VCaP (cell line): ENCODE measurements around the gene ENPP4.
A peak's percentile ranks its signal among the peaks of the same experiment; 100 is the strongest.
"Not testable (repeated sequence)": the region's sequence is repeated elsewhere in the genome, so short reads cannot be mapped to it uniquely, and the experiment has no call there.

ENCODE experiments used
- H3K27ac ChIP-seq: fragments of 450-650 bp; 2 replicates; pipeline ENCODE4 v1.5.1; 2017
- TF ChIP-seq, protein P1 (sequence below): fragments of 450-650 bp; conservative IDR thresholded peaks from 2 replicates; pipeline ENCODE4 v1.5.1; 2017; ENCODE audit warnings: mild to moderate bottlenecking, moderate library complexity

ENPP4 gene

GRCh38 chr6:46115634-46116033 lies 14.2 kb upstream of the ENPP4 start:
- no peak overlapping the region for H3K27ac ChIP-seq
- TF ChIP-seq, protein P1, sequence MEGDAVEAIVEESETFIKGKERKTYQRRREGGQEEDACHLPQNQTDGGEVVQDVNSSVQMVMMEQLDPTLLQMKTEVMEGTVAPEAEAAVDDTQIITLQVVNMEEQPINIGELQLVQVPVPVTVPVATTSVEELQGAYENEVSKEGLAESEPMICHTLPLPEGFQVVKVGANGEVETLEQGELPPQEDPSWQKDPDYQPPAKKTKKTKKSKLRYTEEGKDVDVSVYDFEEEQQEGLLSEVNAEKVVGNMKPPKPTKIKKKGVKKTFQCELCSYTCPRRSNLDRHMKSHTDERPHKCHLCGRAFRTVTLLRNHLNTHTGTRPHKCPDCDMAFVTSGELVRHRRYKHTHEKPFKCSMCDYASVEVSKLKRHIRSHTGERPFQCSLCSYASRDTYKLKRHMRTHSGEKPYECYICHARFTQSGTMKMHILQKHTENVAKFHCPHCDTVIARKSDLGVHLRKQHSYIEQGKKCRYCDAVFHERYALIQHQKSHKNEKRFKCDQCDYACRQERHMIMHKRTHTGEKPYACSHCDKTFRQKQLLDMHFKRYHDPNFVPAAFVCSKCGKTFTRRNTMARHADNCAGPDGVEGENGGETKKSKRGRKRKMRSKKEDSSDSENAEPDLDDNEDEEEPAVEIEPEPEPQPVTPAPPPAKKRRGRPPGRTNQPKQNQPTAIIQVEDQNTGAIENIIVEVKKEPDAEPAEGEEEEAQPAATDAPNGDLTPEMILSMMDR, result no peak

DNA sequence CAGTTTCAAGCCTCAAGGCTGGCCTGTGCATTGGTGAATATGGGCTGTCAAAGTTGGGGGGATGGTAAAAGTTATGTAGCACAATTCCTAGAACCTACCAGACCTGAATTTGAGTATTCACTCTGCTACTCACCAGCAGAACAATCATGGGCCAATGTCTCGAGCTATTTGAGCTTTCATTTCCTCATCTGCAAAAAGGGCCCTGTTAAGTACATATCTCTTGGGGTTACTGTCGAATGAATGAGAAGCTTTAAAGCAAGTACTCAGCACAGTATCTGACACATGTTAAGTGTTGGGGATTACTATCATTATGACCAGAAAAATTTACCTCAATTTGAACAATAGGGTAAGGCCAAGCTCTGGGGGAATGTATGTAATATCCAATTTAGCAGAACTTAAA lies 13.5 kb upstream of the ENPP4 start:
- H3K27ac ChIP-seq, result no peak overlapping the region
- TF ChIP-seq, protein P1, result no peak

GRCh38 chr6:46118157-46118556 lies 11.6 kb upstream of the ENPP4 start:
- TF ChIP-seq, protein P1, result no peak
- H3K27ac ChIP-seq, result no peak overlapping the region

GRCh38 chr6:46118836-46119235 lies 11.0 kb upstream of the ENPP4 start:
- no peak overlapping the region for H3K27ac ChIP-seq
- TF ChIP-seq, protein P1, result no peak

DNA sequence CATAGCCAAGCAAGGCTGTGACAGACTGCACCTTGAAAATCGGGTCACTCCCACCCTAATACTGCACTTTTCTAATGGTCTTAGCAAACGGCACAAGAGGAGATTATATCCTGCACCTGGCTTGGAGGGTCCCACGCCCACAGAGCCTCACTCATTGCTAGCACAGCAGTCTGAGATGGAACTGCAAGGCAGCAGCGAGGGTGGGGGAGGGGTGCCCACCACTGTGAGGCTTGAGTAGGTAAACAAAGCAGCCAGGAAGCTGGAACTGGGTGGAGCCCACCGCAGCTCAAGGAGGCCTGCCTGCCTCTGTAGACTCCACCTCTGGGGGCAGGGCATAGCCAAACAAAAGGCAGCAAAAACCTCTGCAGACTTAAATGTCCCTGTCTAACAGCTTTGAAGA lies 10.1 kb upstream of the ENPP4 start:
- H3K27ac ChIP-seq, result not testable (repeated sequence)

DNA sequence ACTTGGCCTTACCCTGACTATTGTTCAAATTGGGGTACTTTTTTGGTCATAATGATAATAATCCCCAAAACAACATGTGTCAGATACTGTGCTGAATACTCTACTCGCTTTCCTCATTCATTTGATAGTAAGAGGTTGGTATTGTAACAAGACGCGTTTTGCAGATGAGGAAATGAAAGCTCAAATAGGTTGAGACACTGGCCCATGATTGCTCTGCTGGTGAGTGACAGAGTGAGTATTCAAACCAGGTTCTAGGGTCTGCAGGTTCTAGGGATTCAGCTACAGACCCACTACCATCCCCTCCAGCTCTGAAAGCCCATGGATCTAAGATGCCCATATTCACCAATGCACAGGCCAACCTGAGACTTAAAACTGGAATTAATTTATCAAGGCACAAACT lies 1.3 kb upstream of the ENPP4 start:
- H3K27ac ChIP-seq, result no peak overlapping the region; the same call in 1 of the 2 replicates
- TF ChIP-seq, protein P1, result no peak

DNA sequence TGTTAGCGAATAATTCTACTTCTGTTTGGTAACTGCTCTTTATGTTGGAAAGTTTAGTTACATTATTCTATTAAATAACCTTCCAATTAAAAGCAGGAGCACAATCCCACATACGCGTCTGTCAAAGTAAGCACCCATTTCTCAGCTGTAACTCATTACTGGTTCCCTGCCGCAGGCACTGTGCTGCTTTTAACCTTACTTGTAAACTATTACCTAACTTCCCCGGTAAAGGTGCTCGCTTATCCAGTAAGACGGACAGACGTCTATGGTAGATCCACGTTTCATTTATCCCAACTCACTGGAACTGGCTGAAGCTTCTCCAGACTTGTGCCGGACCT lies 529 bp upstream of the ENPP4 start:
- H3K27ac ChIP-seq, result peak overlapping the region; percentile 64
- TF ChIP-seq, protein P1, result no peak

DNA sequence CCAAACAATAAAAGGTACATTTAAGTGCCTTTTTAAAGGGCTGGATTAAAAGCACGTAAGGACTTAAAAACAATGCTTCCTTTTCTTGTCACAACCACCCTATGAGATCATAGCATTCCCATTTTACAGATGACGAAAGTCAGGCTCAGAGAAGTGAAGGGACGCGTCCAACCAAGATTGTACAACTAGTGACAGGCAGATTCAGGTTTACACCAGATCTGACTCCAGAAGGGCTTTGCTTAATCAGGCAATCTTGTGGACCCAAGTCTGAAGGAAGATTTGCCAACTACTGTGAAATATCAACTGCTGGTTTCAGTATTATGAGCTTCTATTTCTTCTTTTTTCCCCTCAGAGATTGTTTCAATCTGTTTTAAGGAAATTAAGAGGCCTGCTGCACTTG lies 877 bp downstream of the ENPP4 start:
- H3K27ac ChIP-seq, result peak overlapping the region; percentile 64; the same call in 1 of the 2 replicates
- TF ChIP-seq, protein P1, result no peak

GRCh38 chr6:46131291-46131690 lies 1.5 kb downstream of the ENPP4 start:
- H3K27ac ChIP-seq, result not testable (repeated sequence)
